Testis (tissue), 3 donors: ENCODE results near the gene DENND11. TPM values are rescaled to one million over a fixed set of nuclear protein-coding genes. Genes with fewer than 3 reads are reported as not detected.

Experiments
- DNase-seq: peaks from one replicate; pipeline ENCODE4 v3.0.0-alpha.2; 2019
- H3K27ac ChIP-seq, 2 donors: fragments of 200-600 bp; sonication (generic); one replicate each; pipeline ENCODE4 v1.5.1; 2019
- H3K27me3 ChIP-seq: fragments of 200-600 bp; sonication (generic); one replicate; pipeline ENCODE4 v1.5.1; 2019
- H3K36me3 ChIP-seq: fragments of 200-600 bp; sonication (generic); one replicate; pipeline ENCODE4 v1.5.1; 2017; ENCODE audit warnings: low read depth; ENCODE audit errors: missing control alignments
- H3K4me1 ChIP-seq: fragments of 200-600 bp; sonication (generic); one replicate; pipeline ENCODE4 v1.5.1; 2019
- H3K4me3 ChIP-seq, 2 donors: fragments of 200-600 bp; sonication (generic); one replicate each; pipeline ENCODE4 v1.5.1; 2017 to 2019
- H3K9me3 ChIP-seq: fragments of 200-600 bp; sonication (generic); one replicate; pipeline ENCODE4 v1.5.1; 2017
- POLR2A ChIP-seq: fragments of 450-650 bp; IDR thresholded peaks from one replicate; pipeline ENCODE4 v1.6.1; 2017; ENCODE audit warnings: antibody characterized with exemption, mild to moderate bottlenecking, moderate library complexity
- WGBS, 2 donors: methylation state at CpG; one replicate each; pipeline ENCODE4 v1.1.5; 2018; 5-methylcytosine and 5-hydroxymethylcytosine counted together
- intact Hi-C: fragments of 100-400 bp; cut with DNase I; formaldehyde crosslinking; loops from one replicate; pipeline ENCODE4 v1.15.1; 2023; ENCODE audit warnings: low total_unique reads
- polyA plus RNA-seq: library from polyadenylated mRNA; stranded (reverse); fragments of 350-450 nt; fragmentation: Illumina TruSeq; extraction: RNeasy Lipid Tissue Mini Kit (QIAGEN cat#74804); gene quantifications from one replicate; pipeline ENCODE4 v1.2.3, GENCODE V29; 2014; ENCODE audit warnings: low read depth, low replicate concordance; ENCODE audit not compliant: insufficient read depth
- total RNA-seq, 2 donors: library from RNA; depleted of rRNA; stranded (reverse); fragments of >200 nt; gene quantifications; one replicate each; pipeline ENCODE4 v1.2.3, GENCODE V29; 2016
- TF ChIP-seq, protein P1 (sequence below), 3 experiments: fragments of 450-650 bp in 2 of 3; fragments of 200-600 bp in 1 of 3; sonication (generic) in 1 of 3; IDR thresholded peaks; one replicate each; pipeline ENCODE4 v1.5.1; 2016 to 2019; ENCODE audit warnings: antibody characterized with exemption in 3 of 3, mild to moderate bottlenecking in 2 of 3, moderate library complexity in 1 of 3

The DENND11 gene
- total and polyA plus RNA-seq, 3 donors from 2014 or later, result 3.8 to 6.8 (median 6.7) TPM

DNA sequence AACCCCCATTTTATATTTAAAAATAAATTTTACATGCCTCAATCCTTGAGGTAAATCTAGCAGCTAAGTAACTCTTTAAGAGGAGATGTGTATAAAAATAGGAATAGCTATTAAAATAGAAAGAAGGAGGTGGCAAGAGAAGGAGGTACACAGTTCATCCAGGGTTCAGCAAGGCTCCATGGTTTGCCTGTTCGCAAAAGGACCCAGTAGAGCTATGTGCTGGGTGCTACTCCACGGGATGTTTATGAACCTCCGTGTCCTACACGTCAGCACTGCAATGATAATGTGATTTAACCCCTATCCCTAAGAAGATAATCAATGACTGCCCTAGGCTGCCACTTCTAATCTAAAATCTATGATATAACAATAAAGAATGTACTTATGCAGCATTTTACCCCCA, 926 bp upstream of the DENND11 start:
- WGBS, 2 donors, result 35 to 39% methylated on average over 4 of the region's 4 CpGs
- intact Hi-C loops, result no loop called here
- peaks cover 5% of the 10 kb centered on the region for H3K4me1 ChIP-seq
- H3K9me3 ChIP-seq, result no peaks in the 10 kb centered on the region
- H3K27ac ChIP-seq, result no peak overlapping the region
- DNase-seq, result no peak
- H3K4me3 ChIP-seq, result peak overlapping the region in 1 of 2 donors; percentile 60
- no peaks in the 10 kb centered on the region for H3K27me3 ChIP-seq
- TF ChIP-seq, protein P1, sequence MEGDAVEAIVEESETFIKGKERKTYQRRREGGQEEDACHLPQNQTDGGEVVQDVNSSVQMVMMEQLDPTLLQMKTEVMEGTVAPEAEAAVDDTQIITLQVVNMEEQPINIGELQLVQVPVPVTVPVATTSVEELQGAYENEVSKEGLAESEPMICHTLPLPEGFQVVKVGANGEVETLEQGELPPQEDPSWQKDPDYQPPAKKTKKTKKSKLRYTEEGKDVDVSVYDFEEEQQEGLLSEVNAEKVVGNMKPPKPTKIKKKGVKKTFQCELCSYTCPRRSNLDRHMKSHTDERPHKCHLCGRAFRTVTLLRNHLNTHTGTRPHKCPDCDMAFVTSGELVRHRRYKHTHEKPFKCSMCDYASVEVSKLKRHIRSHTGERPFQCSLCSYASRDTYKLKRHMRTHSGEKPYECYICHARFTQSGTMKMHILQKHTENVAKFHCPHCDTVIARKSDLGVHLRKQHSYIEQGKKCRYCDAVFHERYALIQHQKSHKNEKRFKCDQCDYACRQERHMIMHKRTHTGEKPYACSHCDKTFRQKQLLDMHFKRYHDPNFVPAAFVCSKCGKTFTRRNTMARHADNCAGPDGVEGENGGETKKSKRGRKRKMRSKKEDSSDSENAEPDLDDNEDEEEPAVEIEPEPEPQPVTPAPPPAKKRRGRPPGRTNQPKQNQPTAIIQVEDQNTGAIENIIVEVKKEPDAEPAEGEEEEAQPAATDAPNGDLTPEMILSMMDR (IDR thresholded peaks at IDR 0.05), result no peak
- TF ChIP-seq POLR2A, result no peak
- H3K36me3 ChIP-seq, result no peaks in the 10 kb centered on the region

DNA sequence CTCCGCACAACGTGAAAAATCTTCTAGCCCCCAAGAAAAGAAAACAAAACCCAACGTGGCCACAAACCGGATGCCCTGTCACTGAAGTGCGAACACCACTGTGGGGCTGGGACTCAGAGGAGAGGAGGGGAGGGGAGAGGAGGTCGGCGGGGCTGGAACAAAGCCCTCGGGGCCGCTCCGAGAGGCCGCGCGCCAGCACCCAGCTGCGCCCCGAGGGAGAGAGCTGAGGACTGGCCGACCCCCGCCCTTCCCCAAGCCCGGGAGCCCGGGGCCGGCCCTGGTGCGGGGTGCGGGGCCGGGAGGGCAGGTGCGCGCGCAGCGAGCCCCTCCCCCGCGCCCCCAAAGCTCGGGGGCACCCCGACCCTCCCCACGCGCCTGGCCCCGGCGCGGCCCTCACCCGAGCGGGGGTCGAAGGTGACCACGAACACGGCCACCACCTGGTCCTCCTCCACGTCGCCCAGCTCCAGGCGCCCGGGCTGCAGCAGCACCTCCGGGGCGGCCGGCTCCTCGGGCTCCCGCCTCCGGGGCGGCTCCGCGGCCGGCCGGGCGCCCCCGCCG, 398 bp downstream of the DENND11 start:
- WGBS, 2 donors, result 0 to 1% methylated on average over 5 to 40 of the region's 59 CpGs
- Histone ChIP-seq H3K4me3 (peak overlapping the region; percentile 72), H3K4me1 (peaks cover 5% of the 10 kb centered on the region), H3K27me3 (no peaks in the 10 kb centered on the region), H3K9me3 (no peaks in the 10 kb centered on the region), H3K36me3 (no peaks in the 10 kb centered on the region), H3K27ac (peak overlapping the region; percentile 59 to 72)
- peak; percentile 40 for DNase-seq
- TF ChIP-seq POLR2A, result no peak
- TF ChIP-seq, protein P1 (IDR thresholded peaks at IDR 0.05), result no peak
- intact Hi-C loops, result no loop called here

DNA sequence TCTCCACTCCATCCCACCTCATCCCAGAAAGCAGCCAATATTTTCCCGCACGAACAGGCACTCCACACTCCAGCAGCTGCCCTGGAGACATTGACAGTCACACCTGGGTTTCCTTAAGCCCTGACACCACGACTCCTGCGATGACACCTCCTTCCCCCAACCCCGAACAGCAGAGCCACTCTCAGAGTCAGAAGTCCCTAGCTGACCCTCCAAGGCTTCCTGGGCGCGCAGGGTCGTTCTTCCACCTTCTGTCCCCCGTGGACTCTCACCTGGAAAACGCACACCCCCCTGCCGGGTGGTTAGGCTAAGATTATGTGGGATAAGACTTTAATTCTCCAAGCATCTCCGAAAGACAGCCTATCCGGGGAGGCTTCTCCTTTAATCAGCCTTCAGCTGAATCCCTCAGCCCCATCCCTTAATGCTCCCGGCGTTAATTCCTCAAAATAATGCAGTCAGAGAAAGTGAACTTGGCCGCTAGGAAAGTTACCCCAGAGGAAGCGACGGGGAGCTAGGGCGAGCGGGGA, 1.1 kb downstream of the DENND11 start:
- intact Hi-C loops, result no loop called here
- WGBS, 2 donors, result 10 to 13% methylated on average over 20 of the region's 20 CpGs
- no peak for DNase-seq
- peaks cover 5% of the 10 kb centered on the region for H3K4me1 ChIP-seq
- H3K4me3 ChIP-seq, result peak overlapping the region; percentile 72
- TF ChIP-seq, protein P1 (IDR thresholded peaks at IDR 0.05), result no peak
- no peak for TF ChIP-seq POLR2A
- no peaks in the 10 kb centered on the region for H3K27me3 ChIP-seq
- H3K36me3 ChIP-seq, result no peaks in the 10 kb centered on the region
- H3K27ac ChIP-seq, result peak overlapping the region; percentile 59 to 72
- H3K9me3 ChIP-seq, result no peaks in the 10 kb centered on the region

DNA sequence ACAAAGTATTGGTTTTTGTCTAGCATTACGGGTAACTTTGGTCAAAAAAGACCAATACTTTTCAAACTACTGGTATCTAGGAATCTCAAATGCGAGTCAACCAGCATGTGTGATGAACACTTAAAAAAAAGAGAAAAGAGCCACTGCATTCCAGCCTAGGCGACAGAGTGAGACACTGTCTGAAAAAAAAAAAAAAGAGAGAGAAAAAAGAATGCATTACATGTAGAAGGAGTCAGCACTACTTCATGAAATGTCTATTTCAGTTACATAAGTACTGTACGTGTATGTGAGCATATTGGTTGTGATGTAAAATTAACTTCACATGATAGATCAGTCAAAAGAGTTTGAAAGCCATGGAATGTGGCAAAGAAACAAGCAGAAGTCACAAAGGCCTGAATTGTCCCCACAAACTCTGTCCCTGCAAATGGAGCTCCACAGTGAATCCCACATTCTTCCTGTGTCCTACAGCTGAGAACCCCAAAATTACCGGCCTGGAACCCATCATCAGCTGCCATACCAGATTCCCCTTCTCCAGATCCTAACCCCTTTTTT, 1.6 kb downstream of the DENND11 start:
- H3K27ac ChIP-seq, result peak overlapping the region in 1 of 2 donors; percentile 59
- H3K4me3 ChIP-seq, result no peak overlapping the region
- no peaks in the 10 kb centered on the region for H3K9me3 ChIP-seq
- no peak for DNase-seq
- H3K27me3 ChIP-seq, result no peaks in the 10 kb centered on the region
- TF ChIP-seq POLR2A, result no peak
- TF ChIP-seq, protein P1 (IDR thresholded peaks at IDR 0.05), result no peak
- intact Hi-C loops, result no loop called here
- H3K4me1 ChIP-seq, result peaks cover 5% of the 10 kb centered on the region
- H3K36me3 ChIP-seq, result no peaks in the 10 kb centered on the region
- 41 to 51% methylated on average over 5 of the region's 5 CpGs for WGBS, 2 donors

DNA sequence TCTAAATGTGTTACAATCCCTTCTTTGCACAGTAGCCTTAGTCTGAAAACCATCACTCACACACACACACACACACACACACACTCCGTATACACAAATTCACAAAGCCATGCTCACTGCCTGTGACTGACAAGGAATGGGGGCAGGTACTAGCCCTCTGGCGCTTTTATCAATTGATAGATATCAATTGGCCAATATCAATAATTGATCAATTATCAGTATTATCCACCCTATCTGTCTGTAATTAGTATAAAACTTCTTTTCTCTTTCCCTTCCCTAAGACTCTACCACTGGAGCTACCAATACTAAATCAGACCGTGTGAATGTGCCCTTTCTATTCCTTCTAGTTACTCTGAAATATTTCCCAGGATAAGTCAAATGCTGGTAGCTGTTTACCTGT, 2.1 kb downstream of the DENND11 start:
- Histone ChIP-seq H3K9me3 (no peaks in the 10 kb centered on the region), H3K36me3 (no peaks in the 10 kb centered on the region), H3K4me1 (peaks cover 5% of the 10 kb centered on the region), H3K4me3 (no peak overlapping the region), H3K27ac (no peak overlapping the region), H3K27me3 (no peaks in the 10 kb centered on the region)
- intact Hi-C loops, result no loop called here
- WGBS, 2 donors, result 67 to 72% methylated on average over 3 of the region's 3 CpGs
- no peak for TF ChIP-seq POLR2A
- TF ChIP-seq, protein P1 (IDR thresholded peaks at IDR 0.05), result no peak
- DNase-seq, result no peak
